OCI-LY3 (cell line): ENCODE data around the gene KHDC4.

ENCODE experiments used
- H2AFZ ChIP-seq: fragments of 200-600, 300-600 bp; shearing (Covaris generic); 2 replicates; pipeline ENCODE4 v1.6.0; 2014; ENCODE audit warnings: antibody characterized with exemption, low read depth, low read length
- H3K27ac ChIP-seq: fragments of 200-600, 300-600 bp; sonication (generic); 2 replicates; pipeline ENCODE4 v1.5.1; 2014; ENCODE audit warnings: mild to moderate bottlenecking, low read length, moderate library complexity, mixed read lengths
- H3K27me3 ChIP-seq: fragments of 200-600, 300-600 bp; sonication (generic); 2 replicates; pipeline ENCODE4 v1.6.1; 2014; ENCODE audit warnings: low read depth, low read length, mixed read lengths
- H3K36me3 ChIP-seq: fragments of 200-600, 300-600 bp; sonication (generic); replicated peaks from 2 replicates; pipeline ENCODE3; 2014; ENCODE audit warnings: low read depth, low read length, mixed read lengths
- H3K4me1 ChIP-seq: fragments of 300-600, 200-600 bp; sonication (generic); 2 replicates; pipeline ENCODE4 v1.6.1; 2014; ENCODE audit warnings: low read length, mixed read lengths
- H3K4me2 ChIP-seq: fragments of 200-600, 300-600 bp; sonication (generic); 2 replicates; pipeline ENCODE4 v1.6.1; 2014; ENCODE audit warnings: low read length, mixed read lengths
- H3K4me3 ChIP-seq: fragments of 300-600, 200-600 bp; sonication (generic); 2 replicates; pipeline ENCODE4 v1.5.1; 2014; ENCODE audit warnings: antibody characterized with exemption, mild to moderate bottlenecking, low read length, moderate library complexity
- H3K79me2 ChIP-seq: fragments of 300-600, 200-600 bp; shearing (Covaris generic); 2 replicates; pipeline ENCODE4 v1.6.1; 2014; ENCODE audit warnings: mild to moderate bottlenecking, low read length, mixed read lengths
- H3K9ac ChIP-seq: fragments of 300-600, 200-600 bp; shearing (Covaris generic); 2 replicates; pipeline ENCODE4 v1.6.0; 2014; ENCODE audit warnings: mild to moderate bottlenecking, low read length, moderate library complexity
- H3K9me3 ChIP-seq: fragments of 200-600, 300-600 bp; shearing (Covaris generic); 2 replicates; pipeline ENCODE4 v1.6.1; 2014; ENCODE audit warnings: low read length, mixed read lengths; ENCODE audit not compliant: insufficient read depth
- H4K20me1 ChIP-seq: fragments of 200-600, 300-600 bp; sonication (generic); 2 replicates; pipeline ENCODE4 v1.6.1; 2016; ENCODE audit warnings: low read length, mixed read lengths; ENCODE audit not compliant: insufficient read depth
- CTCF ChIP-seq: fragments of 200-600, 300-600 bp; sonication (generic); IDR thresholded peaks from 2 replicates; pipeline ENCODE4 v1.5.1; 2014; ENCODE audit warnings: antibody characterized with exemption, low read length, low read depth
- EZH2phosphoT487 ChIP-seq: fragments of 200-600 bp; shearing (Covaris generic); IDR thresholded peaks from 2 replicates; pipeline ENCODE4 v1.6.1; 2018; ENCODE audit warnings: antibody characterized with exemption, mixed run types, low read depth

The KHDC4 gene

GRCh38 chr1:155882235-155882634, 52.0 kb downstream of the KHDC4 start:
- Histone ChIP-seq H2AFZ (no peak overlapping the region), H3K9me3 (no peaks in the 10 kb centered on the region), H3K27ac (peak overlapping the region; percentile 7), H3K79me2 (no peaks in the 10 kb centered on the region), H4K20me1 (no peaks in the 10 kb centered on the region), H3K4me2 (peak overlapping the region; percentile 57), H3K4me3 (peak overlapping the region; percentile 12; the same call in 1 of the 2 replicates), H3K4me1 (peaks cover 21% of the 10 kb centered on the region), H3K27me3 (no peaks in the 10 kb centered on the region), H3K9ac (no peak overlapping the region), H3K36me3 (peaks cover 11% of the 10 kb centered on the region)
- TF ChIP-seq EZH2phosphoT487: no peak
- TF ChIP-seq CTCF: no peak

- H3K27me3 ChIP-seq: no peaks in the 10 kb centered on the region
- H3K36me3 ChIP-seq: peaks cover 11% of the 10 kb centered on the region
- H3K4me2 ChIP-seq: no peak overlapping the region
- H3K27ac ChIP-seq: no peak overlapping the region
- H3K4me3 ChIP-seq: no peak overlapping the region
- H3K79me2 ChIP-seq: no peaks in the 10 kb centered on the region
- H2AFZ ChIP-seq: no peak overlapping the region
- TF ChIP-seq CTCF (no peak), EZH2phosphoT487 (no peak)
- H4K20me1 ChIP-seq: no peaks in the 10 kb centered on the region
- peaks cover 21% of the 10 kb centered on the region for H3K4me1 ChIP-seq
- H3K9ac ChIP-seq: no peak overlapping the region
- H3K9me3 ChIP-seq: no peaks in the 10 kb centered on the region
Measured at GRCh38 chr1:155880950-155881349, 53.3 kb downstream of the KHDC4 start.

GRCh38 chr1:155880251-155880650, 54.0 kb downstream of the KHDC4 start:
- no peaks in the 10 kb centered on the region for H3K27me3 ChIP-seq
- no peak overlapping the region for H3K27ac ChIP-seq
- H3K4me3 ChIP-seq: no peak overlapping the region
- H2AFZ ChIP-seq: no peak overlapping the region
- H3K79me2 ChIP-seq: no peaks in the 10 kb centered on the region
- H4K20me1 ChIP-seq: no peaks in the 10 kb centered on the region
- H3K4me2 ChIP-seq: no peak overlapping the region
- H3K9me3 ChIP-seq: no peaks in the 10 kb centered on the region
- H3K36me3 ChIP-seq: peaks cover 11% of the 10 kb centered on the region
- H3K4me1 ChIP-seq: peaks cover 26% of the 10 kb centered on the region
- TF ChIP-seq CTCF (no peak), EZH2phosphoT487 (no peak)
- H3K9ac ChIP-seq: no peak overlapping the region

- H3K27ac ChIP-seq: no peak overlapping the region
- TF ChIP-seq EZH2phosphoT487 (no peak), CTCF (no peak)
- H3K27me3 ChIP-seq: no peaks in the 10 kb centered on the region
- H3K4me3 ChIP-seq: no peak overlapping the region
- no peak overlapping the region for H3K9ac ChIP-seq
- H3K9me3 ChIP-seq: no peaks in the 10 kb centered on the region
- H4K20me1 ChIP-seq: no peaks in the 10 kb centered on the region
- H3K79me2 ChIP-seq: no peaks in the 10 kb centered on the region
- no peak overlapping the region for H3K4me2 ChIP-seq
- no peak overlapping the region for H2AFZ ChIP-seq
- H3K36me3 ChIP-seq: peaks cover 11% of the 10 kb centered on the region
- peaks cover 27% of the 10 kb centered on the region for H3K4me1 ChIP-seq
Measured at GRCh38 chr1:155877945-155878344, 56.3 kb downstream of the KHDC4 start.
